Measurements from ENCODE around the gene GJA4.

GJA4 gene

DNA sequence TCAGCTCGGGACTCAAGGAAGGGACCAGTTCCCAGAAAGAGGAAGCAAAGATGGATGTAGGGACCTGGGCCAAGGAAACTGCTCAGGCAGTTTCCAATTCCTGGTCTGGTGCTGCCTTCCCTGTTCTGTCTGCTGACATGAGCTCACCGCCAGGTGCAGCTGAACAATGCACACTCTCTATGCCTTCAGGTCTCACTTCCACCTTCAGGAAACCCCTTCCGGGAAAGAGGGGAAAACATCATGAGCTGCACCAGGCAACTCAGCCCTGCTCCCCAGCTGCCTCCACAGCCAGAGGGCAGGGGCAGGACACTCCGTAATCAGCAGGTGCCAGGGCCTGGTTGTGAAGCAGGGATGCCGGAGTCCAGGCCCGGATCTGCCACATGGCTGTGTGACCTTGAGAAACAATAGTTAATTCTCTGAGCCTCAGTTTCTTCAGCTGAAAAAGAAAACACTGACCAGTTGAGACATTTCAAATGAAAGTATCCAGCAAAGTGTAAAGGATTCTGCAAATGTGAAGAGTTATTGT lies 39.0 kb downstream of the GJA4 start:
- no peak for DNase-seq (ENCODE audit: low read depth, low spot score)
- CTCF ChIA-PET = interaction anchor here (1.3 to 1.6 kb wide), 2 partner anchors 21 to 28 kb away, joined by 4 to 7 read pairs; partner anchors contain the start of gene SMIM12
- TF ChIP-seq, protein P1, sequence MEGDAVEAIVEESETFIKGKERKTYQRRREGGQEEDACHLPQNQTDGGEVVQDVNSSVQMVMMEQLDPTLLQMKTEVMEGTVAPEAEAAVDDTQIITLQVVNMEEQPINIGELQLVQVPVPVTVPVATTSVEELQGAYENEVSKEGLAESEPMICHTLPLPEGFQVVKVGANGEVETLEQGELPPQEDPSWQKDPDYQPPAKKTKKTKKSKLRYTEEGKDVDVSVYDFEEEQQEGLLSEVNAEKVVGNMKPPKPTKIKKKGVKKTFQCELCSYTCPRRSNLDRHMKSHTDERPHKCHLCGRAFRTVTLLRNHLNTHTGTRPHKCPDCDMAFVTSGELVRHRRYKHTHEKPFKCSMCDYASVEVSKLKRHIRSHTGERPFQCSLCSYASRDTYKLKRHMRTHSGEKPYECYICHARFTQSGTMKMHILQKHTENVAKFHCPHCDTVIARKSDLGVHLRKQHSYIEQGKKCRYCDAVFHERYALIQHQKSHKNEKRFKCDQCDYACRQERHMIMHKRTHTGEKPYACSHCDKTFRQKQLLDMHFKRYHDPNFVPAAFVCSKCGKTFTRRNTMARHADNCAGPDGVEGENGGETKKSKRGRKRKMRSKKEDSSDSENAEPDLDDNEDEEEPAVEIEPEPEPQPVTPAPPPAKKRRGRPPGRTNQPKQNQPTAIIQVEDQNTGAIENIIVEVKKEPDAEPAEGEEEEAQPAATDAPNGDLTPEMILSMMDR (IDR thresholded peaks at IDR 0.05; ENCODE audit: insufficient read depth, low read length, missing control alignments) = no peak
- H3K4me3 ChIP-seq (ENCODE audit: low read depth, low read length) = no peak overlapping the region
- POLR2A ChIA-PET = no interaction called here

DNA sequence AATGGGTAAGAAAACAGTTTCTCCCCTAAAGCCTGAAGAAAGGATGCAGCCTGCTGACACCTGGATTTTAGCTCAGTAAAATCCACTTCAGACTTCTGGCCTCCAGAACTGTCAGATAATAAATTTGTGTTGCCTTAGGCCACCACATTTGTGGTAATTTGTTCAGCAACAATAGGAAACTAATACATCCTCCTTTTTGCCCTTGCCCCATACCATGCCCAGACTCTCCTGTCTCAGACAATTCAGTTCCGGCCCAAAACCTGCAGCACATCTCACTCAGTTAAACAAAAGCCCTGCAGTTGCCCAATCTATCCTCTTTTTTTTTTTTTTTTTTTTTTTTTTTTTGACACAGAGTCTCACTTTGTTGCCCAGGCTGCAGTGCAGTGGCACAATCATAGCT lies 40.9 kb downstream of the GJA4 start:
- POLR2A ChIA-PET = no interaction called here
- CTCF ChIA-PET = interaction anchor here (1.3 kb wide), 2 partner anchors 19 to 26 kb away, joined by 3 to 6 read pairs; no protein-coding TSS in a partner anchor
- TF ChIP-seq, protein P1 (IDR thresholded peaks at IDR 0.05; ENCODE audit: insufficient read depth, low read length, missing control alignments) = no peak
- no peak for DNase-seq (ENCODE audit: low read depth, low spot score)
- H3K4me3 ChIP-seq (ENCODE audit: low read depth, low read length) = no peak overlapping the region

DNA sequence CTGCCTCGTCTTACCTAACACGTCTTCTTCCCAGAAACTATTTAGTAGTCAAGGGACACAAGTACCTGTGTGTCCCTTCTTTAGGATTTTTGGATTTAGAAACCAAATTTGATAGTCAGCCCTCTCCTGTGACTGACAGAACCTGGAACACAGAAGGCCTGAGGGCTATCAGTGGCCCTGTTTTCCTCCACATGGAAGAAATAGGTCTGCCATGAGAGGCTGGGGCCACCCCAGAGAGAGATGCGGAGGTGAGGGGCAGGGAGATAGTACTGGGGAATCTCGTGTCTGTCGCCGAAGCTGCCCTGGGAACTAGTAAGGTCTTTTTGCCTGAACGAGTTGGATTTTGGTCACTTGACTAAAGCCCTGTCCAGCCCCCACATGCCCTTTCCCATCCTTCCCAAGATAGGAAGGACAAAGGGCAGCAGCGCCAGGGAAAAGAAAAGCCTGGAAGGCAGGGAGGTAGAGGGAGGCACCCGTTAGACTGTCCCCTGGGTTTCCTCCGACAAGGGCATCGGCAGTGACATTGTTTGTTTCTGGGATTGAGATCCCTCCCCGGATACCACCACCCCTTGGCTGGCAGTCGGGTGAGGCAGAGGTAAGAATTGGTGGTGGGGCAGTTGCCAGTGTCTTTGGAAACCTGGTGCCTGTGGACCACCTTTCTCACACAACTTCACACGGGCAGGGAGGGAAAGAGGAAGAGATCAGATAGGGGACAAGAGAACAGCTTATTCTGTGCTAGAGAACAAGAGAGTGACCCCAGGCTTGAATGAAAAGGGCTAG lies 46.9 kb downstream of the GJA4 start:
- H3K4me3 ChIP-seq (ENCODE audit: low read depth, low read length) = no peak overlapping the region
- no peak for DNase-seq (ENCODE audit: low read depth, low spot score)
- POLR2A ChIA-PET = interaction anchor here (0.5 kb wide), 1 partner anchor 13 kb away, joined by 3 read pairs; no protein-coding TSS in a partner anchor
- CTCF ChIA-PET = interaction anchor here (12.1 kb wide), 1 partner anchor 17 kb away, joined by 143 read pairs; the partner anchor contains the start of gene SMIM12
- TF ChIP-seq, protein P1 (IDR thresholded peaks at IDR 0.05; ENCODE audit: insufficient read depth, low read length, missing control alignments) = no peak

DNA sequence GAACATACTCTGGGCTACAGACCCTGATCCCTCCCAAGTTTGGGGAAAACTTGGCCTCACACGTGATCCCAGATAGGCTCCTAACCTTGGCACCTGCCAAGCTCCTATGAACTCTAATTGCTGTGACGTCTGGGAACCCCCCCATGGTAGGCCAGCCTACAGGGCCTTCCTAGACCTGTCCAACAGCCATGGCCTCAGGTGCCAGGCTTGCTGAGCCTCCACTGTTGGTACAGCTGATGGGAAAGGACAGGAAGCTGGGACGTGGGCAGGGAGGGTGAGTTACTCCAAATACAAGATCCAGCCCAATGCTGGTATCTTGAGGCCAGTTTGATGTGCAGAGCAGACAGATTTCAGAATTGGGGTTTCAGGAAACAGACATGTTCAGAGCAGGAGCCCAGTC lies 47.6 kb downstream of the GJA4 start:
- no peak for DNase-seq (ENCODE audit: low read depth, low spot score)
- H3K4me3 ChIP-seq (ENCODE audit: low read depth, low read length) = no peak overlapping the region
- CTCF ChIA-PET = interaction anchor here (12.1 kb wide), 1 partner anchor 16 kb away, joined by 143 read pairs; the partner anchor contains the start of gene SMIM12
- POLR2A ChIA-PET = interaction anchor here (0.5 kb wide), 1 partner anchor 12 kb away, joined by 3 read pairs; no protein-coding TSS in a partner anchor
- TF ChIP-seq, protein P1 (IDR thresholded peaks at IDR 0.05; ENCODE audit: insufficient read depth, low read length, missing control alignments) = no peak

DNA sequence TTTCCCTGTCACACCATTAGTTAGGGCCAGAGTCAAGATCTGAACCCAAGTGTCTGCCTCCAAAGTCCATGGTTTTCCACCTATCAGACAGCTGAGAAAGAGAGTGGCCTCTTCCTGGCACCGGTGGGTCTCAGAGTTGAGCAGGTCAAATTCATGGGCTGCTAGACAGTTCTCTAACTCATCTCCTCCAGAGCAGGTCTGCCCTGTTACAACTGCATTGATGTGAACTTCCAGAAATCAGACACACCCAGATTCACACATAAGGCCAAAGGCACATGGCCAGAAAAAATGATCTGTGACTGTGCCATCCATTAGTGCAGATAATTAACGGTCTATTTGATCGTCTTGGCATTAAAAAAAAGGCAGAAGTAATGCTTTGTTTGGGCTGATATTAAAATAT lies 49.3 kb downstream of the GJA4 start:
- CTCF ChIA-PET = interaction anchor here (1.2 to 12.1 kb wide), 2 partner anchors 15 to 99 kb away, joined by 3 to 143 read pairs; partner anchors contain the start of gene SMIM12
- TF ChIP-seq, protein P1 (IDR thresholded peaks at IDR 0.05; ENCODE audit: insufficient read depth, low read length, missing control alignments) = no peak
- no peak for DNase-seq (ENCODE audit: low read depth, low spot score)
- POLR2A ChIA-PET = no interaction called here
- no peak overlapping the region for H3K4me3 ChIP-seq (ENCODE audit: low read depth, low read length)

DNA sequence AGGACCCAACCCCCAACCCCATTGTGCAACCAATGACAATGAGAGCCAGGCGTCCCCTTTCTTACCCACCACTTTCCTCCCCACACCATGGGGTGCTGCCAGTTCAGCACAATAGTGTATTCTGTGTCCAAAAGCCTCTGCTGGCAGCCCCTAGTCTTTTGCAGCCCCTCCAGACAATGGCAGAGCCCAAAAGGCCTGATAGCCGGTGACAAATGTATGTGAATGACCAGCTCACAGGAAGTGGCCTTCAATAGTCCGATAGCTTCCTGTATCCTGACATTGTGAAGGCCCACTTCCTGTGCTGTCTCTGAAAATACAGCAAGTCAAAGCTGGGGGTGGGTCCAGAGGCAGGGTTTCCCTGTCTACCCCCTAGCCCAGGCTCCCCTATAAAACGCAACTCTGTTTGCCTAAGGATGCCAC lies 50.2 kb downstream of the GJA4 start:
- no peak overlapping the region for H3K4me3 ChIP-seq (ENCODE audit: low read depth, low read length)
- DNase-seq (ENCODE audit: low read depth, low spot score) = no peak
- TF ChIP-seq, protein P1 (IDR thresholded peaks at IDR 0.05; ENCODE audit: insufficient read depth, low read length, missing control alignments) = no peak
- CTCF ChIA-PET = interaction anchor here (1.2 to 12.1 kb wide), 2 partner anchors 14 to 100 kb away, joined by 3 to 143 read pairs; partner anchors contain the start of gene SMIM12
- POLR2A ChIA-PET = no interaction called here
